A549 (cell line): Measurements from ENCODE around the gene SKOR1.

Experiments
- CBX8 ChIP-seq: fragments of 200-600 bp; sonication (generic); IDR thresholded peaks from 2 replicates; pipeline ENCODE4 v1.6.1; 2016
- CHD2 ChIP-seq: fragments of 150-350 bp; IDR thresholded peaks from 2 replicates; pipeline ENCODE4 v1.6.1; 2014; ENCODE audit warnings: low read length; ENCODE audit not compliant: partially characterized antibody
- CTCF ChIP-seq: fragments of >200 bp; sonication (Bioruptor Twin); formaldehyde crosslinking; IDR thresholded peaks from 3 replicates; pipeline ENCODE4 v1.5.1; 2016
- FOSL2 ChIP-seq, 2 experiments: fragments of 450-650 bp in 1 of 2; fragments of >200 bp in 1 of 2; sonication (Bioruptor Twin) in 1 of 2; formaldehyde crosslinking; IDR thresholded peaks; 2 replicates each; pipeline versions ENCODE4 v1.5.0 to v1.6.1; 2016 to 2020; ENCODE audit warnings: mild to moderate bottlenecking in 1 of 2, moderate library complexity in 1 of 2
- MYC ChIP-seq: IDR thresholded peaks from 2 replicates; pipeline ENCODE4 v1.6.1; 2012; ENCODE audit warnings: mild to moderate bottlenecking, inconsistent platforms, low read length, improper control_type of control experiment, borderline replicate concordance
- NR3C1 ChIP-seq: fragments of >200 bp; sonication (Bioruptor Twin); formaldehyde crosslinking; IDR thresholded peaks from 3 replicates; pipeline ENCODE4 v1.6.1; 2017
- POLR2A ChIP-seq: IDR thresholded peaks from 2 replicates; pipeline ENCODE4 v1.6.1; 2012; ENCODE audit warnings: mild to moderate bottlenecking, low read length
- REST ChIP-seq: fragments of 200-600 bp; sonication (generic); IDR thresholded peaks from 2 replicates; pipeline ENCODE4 v1.6.1; 2016; ENCODE audit warnings: antibody characterized with exemption, mild to moderate bottlenecking, moderate library complexity
- RFX5 ChIP-seq: fragments of 450-650 bp; IDR thresholded peaks from 2 replicates; pipeline ENCODE4 v1.7.1; 2014; ENCODE audit warnings: antibody characterized with exemption, mild to moderate bottlenecking, moderate library complexity
- TP53 ChIP-seq: fragments of 250-450 bp; sonication (Bioruptor Pico); IDR thresholded peaks from 2 replicates; pipeline ENCODE4 v1.5.0; 2021; ENCODE audit warnings: mild to moderate bottlenecking, moderate library complexity

GRCh38 chr15:67781907-67782690, 43.2 kb upstream of the SKOR1 start:
- no peak for TF ChIP-seq CTCF
- TF ChIP-seq FOSL2 (IDR thresholded peaks at IDR 0.05), result no peak
- no peak for TF ChIP-seq FOSL2 (CRISPR knock-in tag; IDR thresholded peaks at IDR 0.05)
- no peak for TF ChIP-seq REST
- no peak for TF ChIP-seq CHD2
- TF ChIP-seq POLR2A, result no peak
- no peak for TF ChIP-seq NR3C1
- TF ChIP-seq MYC, result no peak
- no peak for TF ChIP-seq RFX5
- no peak for TF ChIP-seq CBX8
- no peak for TF ChIP-seq TP53 (CRISPR knock-in tag)
